Esophagus muscularis mucosa (tissue), 4 donors: Measurements from ENCODE around the gene KCNJ16. TPM values are rescaled to one million over a fixed set of nuclear protein-coding genes. Genes with fewer than 3 reads are reported as not detected.

Source experiments
- DNase-seq: peaks from one replicate; pipeline ENCODE4 v3.0.0-alpha.2; 2017; ENCODE audit errors: extremely low spot score
- H3K27ac ChIP-seq, 4 donors: fragments of 200-600 bp; sonication (generic); replicated peaks in 1 of 4; 1 replicate in 3 of 4; 2 replicates in 1 of 4; pipeline ENCODE4 v1.5.1; 2016 to 2019; ENCODE audit warnings: mild to moderate bottlenecking in 1 of 4
- H3K27me3 ChIP-seq, 4 donors: fragments of 200-600 bp; sonication (generic); one replicate each; pipeline versions ENCODE4 v1.5.1 to v1.6.0; 2016 to 2019
- H3K36me3 ChIP-seq, 4 donors: fragments of 200-600 bp; sonication (generic); one replicate each; pipeline ENCODE4 v1.5.1; 2016 to 2019
- H3K4me1 ChIP-seq, 4 donors: fragments of 200-600 bp; sonication (generic); one replicate each; pipeline ENCODE4 v1.5.1; 2016 to 2019
- H3K4me3 ChIP-seq, 4 donors: fragments of 200-600 bp; sonication (generic); 1 replicate in 2 of 4; 2 replicates in 2 of 4; pipeline ENCODE4 v1.5.1; 2016 to 2019; ENCODE audit warnings: mild to moderate bottlenecking in 4 of 4, moderate library complexity in 1 of 4
- H3K9me3 ChIP-seq, 4 donors: fragments of 200-600 bp; sonication (generic); 1 replicate in 3 of 4; 2 replicates in 1 of 4; pipeline ENCODE4 v1.5.1; 2016 to 2019
- EP300 ChIP-seq: sonication (generic); formaldehyde crosslinking; IDR thresholded peaks from one replicate; pipeline ENCODE4 v1.6.1; 2017; ENCODE audit warnings: antibody characterized with exemption
- POLR2A ChIP-seq: fragments of 450-650 bp; IDR thresholded peaks from one replicate; pipeline ENCODE4 v1.6.1; 2017; ENCODE audit warnings: antibody characterized with exemption, moderate library complexity, mild to moderate bottlenecking, low read depth
- POLR2AphosphoS5 ChIP-seq, 2 donors: sonication (generic); formaldehyde crosslinking; IDR thresholded peaks; one replicate each; pipeline ENCODE4 v1.6.1; 2017; ENCODE audit warnings: antibody characterized with exemption in 2 of 2
- WGBS: methylation state at CpG from one replicate; pipeline ENCODE4 v1.1.5; 2018; 5-methylcytosine and 5-hydroxymethylcytosine counted together
- intact Hi-C: fragments of 100-400 bp; cut with DNase I; formaldehyde crosslinking; loops from one replicate; pipeline ENCODE4 v1.15.1; 2023
- total RNA-seq, 4 donors: library from RNA; depleted of rRNA; stranded (reverse); fragments of >200 nt; gene quantifications; one replicate each; pipeline versions ENCODE4 v1.1.0 to v1.2.1, GENCODE V29; 2016
- TF ChIP-seq, protein P1 (sequence below), 3 experiments: fragments of 200-600 bp in 2 of 3; fragments of 450-650 bp in 1 of 3; sonication (generic) in 2 of 3; IDR thresholded peaks; one replicate each; pipeline ENCODE4 v1.5.1; 2017 to 2019; ENCODE audit warnings: antibody characterized with exemption in 3 of 3, mild to moderate bottlenecking in 2 of 3, moderate library complexity in 1 of 3

The KCNJ16 gene
- total RNA-seq, 4 donors from 2014 or later, result 0.78 to 0.86 (median 0.83) TPM; not detected in 1

DNA sequence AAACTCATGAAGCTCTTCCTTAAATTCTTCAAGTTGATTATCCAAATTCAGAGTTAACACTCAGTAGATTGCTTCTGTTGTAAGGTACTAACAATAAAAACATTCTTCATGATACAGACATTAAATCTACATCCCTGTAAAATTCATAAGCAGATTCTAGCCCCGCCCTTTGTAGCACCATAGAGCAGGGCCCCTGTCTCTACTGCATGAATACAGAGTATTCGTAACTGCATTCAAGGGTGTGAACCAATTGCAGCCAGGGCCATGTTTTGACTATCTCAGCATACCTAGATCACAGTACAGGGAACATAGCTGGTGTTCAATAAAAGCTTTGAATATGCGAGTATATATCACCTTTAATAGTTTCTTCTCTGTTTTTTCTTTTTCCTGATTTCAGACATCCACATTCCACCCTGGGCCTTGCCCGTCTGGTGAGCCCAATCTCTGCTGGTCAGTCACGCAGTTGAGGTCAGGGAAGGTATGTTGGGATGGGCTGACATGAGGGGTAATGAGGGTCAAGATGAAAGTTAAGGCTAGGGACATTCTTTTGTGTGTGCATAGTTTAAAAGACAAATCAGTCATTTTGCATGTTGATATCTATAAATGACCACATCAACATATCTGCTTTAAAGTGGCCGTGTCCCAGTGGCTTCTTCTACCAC lies 33.0 kb downstream of the KCNJ16 start:
- intact Hi-C loops, result no loop called here
- DNase-seq, result no peak
- TF ChIP-seq EP300, result no peak
- TF ChIP-seq POLR2AphosphoS5 (IDR thresholded peaks at IDR 0.05), result no peak
- TF ChIP-seq POLR2A, result no peak
- TF ChIP-seq, protein P1, sequence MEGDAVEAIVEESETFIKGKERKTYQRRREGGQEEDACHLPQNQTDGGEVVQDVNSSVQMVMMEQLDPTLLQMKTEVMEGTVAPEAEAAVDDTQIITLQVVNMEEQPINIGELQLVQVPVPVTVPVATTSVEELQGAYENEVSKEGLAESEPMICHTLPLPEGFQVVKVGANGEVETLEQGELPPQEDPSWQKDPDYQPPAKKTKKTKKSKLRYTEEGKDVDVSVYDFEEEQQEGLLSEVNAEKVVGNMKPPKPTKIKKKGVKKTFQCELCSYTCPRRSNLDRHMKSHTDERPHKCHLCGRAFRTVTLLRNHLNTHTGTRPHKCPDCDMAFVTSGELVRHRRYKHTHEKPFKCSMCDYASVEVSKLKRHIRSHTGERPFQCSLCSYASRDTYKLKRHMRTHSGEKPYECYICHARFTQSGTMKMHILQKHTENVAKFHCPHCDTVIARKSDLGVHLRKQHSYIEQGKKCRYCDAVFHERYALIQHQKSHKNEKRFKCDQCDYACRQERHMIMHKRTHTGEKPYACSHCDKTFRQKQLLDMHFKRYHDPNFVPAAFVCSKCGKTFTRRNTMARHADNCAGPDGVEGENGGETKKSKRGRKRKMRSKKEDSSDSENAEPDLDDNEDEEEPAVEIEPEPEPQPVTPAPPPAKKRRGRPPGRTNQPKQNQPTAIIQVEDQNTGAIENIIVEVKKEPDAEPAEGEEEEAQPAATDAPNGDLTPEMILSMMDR (IDR thresholded peaks at IDR 0.05), result no peak
- no peak overlapping the region for H3K4me3 ChIP-seq
- no peaks in the 10 kb centered on the region for H3K27me3 ChIP-seq
- H3K9me3 ChIP-seq, result no peaks in the 10 kb centered on the region
- no peaks in the 10 kb centered on the region for H3K36me3 ChIP-seq
- no peak overlapping the region for H3K27ac ChIP-seq
- WGBS, result 95% methylated on average over 6 of the region's 6 CpGs
- peaks cover 9 to 46% (median 20%) of the 10 kb centered on the region in 4 donors for H3K4me1 ChIP-seq

DNA sequence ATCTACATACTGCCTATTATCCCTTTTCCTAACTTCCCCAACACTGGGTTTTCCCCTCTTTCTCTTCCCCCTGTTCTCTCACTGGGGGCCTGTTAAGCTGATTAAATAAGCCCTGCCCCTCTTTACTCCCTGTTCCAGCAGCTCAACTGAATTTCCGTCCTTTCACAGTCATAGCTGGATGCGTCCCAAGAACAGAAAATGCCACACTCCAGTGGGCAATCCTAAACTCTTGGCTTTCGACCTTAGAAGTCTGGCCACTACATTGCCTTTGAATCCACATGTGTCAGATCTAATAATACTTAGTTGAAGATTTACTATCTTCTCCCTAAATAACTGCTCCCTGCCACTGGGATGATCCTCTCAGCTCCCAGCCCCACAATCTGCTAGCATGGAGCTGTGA lies 34.5 kb downstream of the KCNJ16 start:
- DNase-seq, result no peak
- intact Hi-C loops, result no loop called here
- H3K9me3 ChIP-seq, result no peaks in the 10 kb centered on the region
- no peak overlapping the region for H3K4me3 ChIP-seq
- TF ChIP-seq, protein P1 (IDR thresholded peaks at IDR 0.05), result no peak
- no peak for TF ChIP-seq POLR2A
- TF ChIP-seq EP300, result no peak
- no peak for TF ChIP-seq POLR2AphosphoS5 (IDR thresholded peaks at IDR 0.05)
- peak overlapping the region in 3 of 4 donors; percentile 11 to 57 (median 56) for H3K27ac ChIP-seq
- H3K27me3 ChIP-seq, result no peaks in the 10 kb centered on the region
- 50% methylated on average over 3 of the region's 3 CpGs for WGBS
- peaks cover 15 to 52% (median 24%) of the 10 kb centered on the region in 4 donors for H3K4me1 ChIP-seq
- H3K36me3 ChIP-seq, result no peaks in the 10 kb centered on the region

DNA sequence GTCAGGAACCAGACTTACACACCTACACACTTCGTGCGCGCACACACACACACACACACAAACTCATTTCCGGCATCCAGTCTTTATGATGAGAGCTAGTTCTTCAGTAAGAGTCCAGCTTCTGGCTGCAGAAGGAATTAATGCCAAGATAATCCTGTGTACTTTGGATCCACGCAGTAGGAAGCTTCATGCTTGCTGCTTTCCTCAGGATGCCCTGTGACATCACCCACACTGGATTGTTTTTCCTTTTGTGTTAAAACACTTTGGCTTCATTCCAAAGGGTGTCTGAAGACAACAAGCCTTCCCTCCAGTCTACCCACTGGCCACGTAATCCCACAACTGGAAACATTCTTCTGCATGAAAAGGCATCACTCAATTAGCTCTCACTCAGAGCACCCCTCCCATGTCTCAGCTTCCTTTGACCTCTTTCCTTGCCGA lies 35.4 kb downstream of the KCNJ16 start:
- 81% methylated on average over 7 of the region's 7 CpGs for WGBS
- intact Hi-C loops, result no loop called here
- DNase-seq, result no peak

DNA sequence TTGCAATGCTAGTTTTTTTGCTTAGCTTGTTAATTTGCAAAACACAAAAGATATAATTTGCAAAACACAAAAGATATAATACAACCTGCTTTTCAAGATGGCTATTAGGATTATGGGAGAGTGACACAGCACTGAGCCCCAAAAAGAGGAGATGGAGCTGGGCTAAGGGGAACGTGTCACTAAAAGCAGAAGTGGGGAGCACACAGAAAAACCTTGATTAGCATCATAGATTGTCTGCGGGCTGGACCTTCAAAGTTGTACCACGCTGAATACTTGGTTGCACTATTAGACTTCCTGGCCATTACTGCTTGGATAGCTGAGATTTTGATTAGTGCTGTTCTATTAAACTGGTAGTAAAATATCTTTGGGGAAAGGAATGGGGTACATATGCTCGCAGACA lies 36.2 kb downstream of the KCNJ16 start:
- Histone ChIP-seq H3K9me3 (no peaks in the 10 kb centered on the region), H3K27me3 (no peaks in the 10 kb centered on the region), H3K4me1 (peaks cover 15 to 53% (median 32%) of the 10 kb centered on the region in 4 donors), H3K4me3 (no peak overlapping the region), H3K27ac (no peak overlapping the region), H3K36me3 (no peaks in the 10 kb centered on the region)
- WGBS, result 90% methylated on average over 4 of the region's 4 CpGs
- TF ChIP-seq EP300 (no peak), POLR2A (no peak), POLR2AphosphoS5 (IDR thresholded peaks at IDR 0.05) (no peak)
- TF ChIP-seq, protein P1 (IDR thresholded peaks at IDR 0.05), result no peak
- no peak for DNase-seq
- intact Hi-C loops, result no loop called here

More for the DNA sequence above, 35.4 kb downstream of the KCNJ16 start:
- peak in 1 of 2 donors; percentile 31 for TF ChIP-seq POLR2AphosphoS5 (IDR thresholded peaks at IDR 0.05)
- no peak for TF ChIP-seq POLR2A
- no peaks in the 10 kb centered on the region for H3K36me3 ChIP-seq
- no peak overlapping the region for H3K4me3 ChIP-seq
- H3K27me3 ChIP-seq, result no peaks in the 10 kb centered on the region
- H3K27ac ChIP-seq, result peak overlapping the region in 3 of 4 donors; percentile 11 to 57 (median 56)
- H3K9me3 ChIP-seq, result no peaks in the 10 kb centered on the region
- H3K4me1 ChIP-seq, result peaks cover 15 to 56% (median 31%) of the 10 kb centered on the region in 4 donors

DNA sequence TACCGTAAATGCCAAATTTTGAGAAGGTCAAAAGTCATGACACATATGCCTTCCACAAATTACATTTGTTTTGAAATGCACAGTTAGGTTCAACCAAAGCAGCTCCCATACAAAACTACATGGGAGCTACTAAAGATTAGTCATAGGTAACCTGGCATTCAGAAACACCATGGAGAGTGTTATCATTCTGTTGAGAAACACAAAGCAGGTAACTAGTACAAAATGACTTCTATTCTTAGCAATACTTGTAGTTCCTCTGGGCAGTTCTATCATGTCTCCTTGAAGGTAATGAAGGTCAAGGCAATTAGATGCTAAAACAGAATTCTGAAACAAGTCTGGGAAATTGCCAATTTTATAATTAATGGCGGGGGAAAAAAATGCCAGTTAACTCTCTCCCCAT lies 39.4 kb downstream of the KCNJ16 start:
- no peak for DNase-seq
- H3K9me3 ChIP-seq, result peaks cover 0 to 5% (median 0%) of the 10 kb centered on the region in 4 donors
- TF ChIP-seq, protein P1 (IDR thresholded peaks at IDR 0.05), result no peak
- TF ChIP-seq POLR2AphosphoS5 (IDR thresholded peaks at IDR 0.05) (no peak), POLR2A (no peak), EP300 (no peak)
- 53% methylated on average over 2 of the region's 2 CpGs for WGBS
- no peaks in the 10 kb centered on the region for H3K27me3 ChIP-seq
- peaks cover 11 to 35% (median 26%) of the 10 kb centered on the region in 4 donors for H3K4me1 ChIP-seq
- H3K36me3 ChIP-seq, result no peaks in the 10 kb centered on the region
- intact Hi-C loops, result no loop called here
- peak overlapping the region in 3 of 4 donors; percentile 20 to 40 (median 22) for H3K27ac ChIP-seq
- H3K4me3 ChIP-seq, result no peak overlapping the region
